DMS79 (cell line): ENCODE measurements around the gene FGF10.

ENCODE experiments used
- DNase-seq: peaks from one replicate; lab custom pipeline; 2025; lab: John Stamatoyannopoulos, UW

The FGF10 gene

DNA sequence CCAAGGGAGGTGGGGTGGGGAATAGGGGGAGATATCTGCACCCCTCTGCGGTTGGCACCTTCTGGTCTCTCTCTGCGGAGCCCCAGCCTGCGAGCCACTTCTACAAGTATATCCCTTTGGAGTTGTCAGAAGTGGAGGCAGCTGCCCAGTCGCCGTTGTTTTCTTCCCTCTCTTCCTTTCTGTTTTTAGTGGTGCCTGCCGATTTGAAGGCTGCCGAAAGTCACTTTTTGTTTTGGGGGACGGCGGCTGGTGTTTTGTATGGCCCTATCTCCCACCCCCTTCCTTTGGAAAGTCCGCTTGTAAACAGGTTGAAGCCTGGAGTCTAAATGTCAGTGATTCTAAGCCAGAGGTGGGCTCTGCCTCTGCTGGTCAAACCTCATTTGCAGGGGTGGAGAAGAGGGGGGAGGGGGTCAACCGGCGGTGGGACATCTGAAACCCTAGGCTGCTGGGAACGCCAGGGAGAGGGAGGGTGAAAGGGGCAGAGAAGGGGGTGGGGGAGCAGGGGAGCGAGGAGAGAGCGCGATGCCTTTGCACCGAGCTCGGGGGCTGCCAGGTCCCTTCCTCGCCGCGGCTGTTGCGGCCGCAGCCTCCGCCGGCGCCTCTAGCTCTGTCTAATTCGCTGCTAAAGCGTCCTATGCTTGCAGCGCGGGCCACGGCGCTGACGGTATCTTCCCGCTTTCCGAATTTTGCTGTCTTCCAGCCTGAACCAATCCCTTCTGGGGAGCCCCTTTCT lies at the start of gene FGF10:
TSS of gene FGF10 (minus strand) at position 331 of the 733 bp plus-strand sequence. CDS start 738 bp downstream, outside the sequence.
- DNase-seq: no peak

DNA sequence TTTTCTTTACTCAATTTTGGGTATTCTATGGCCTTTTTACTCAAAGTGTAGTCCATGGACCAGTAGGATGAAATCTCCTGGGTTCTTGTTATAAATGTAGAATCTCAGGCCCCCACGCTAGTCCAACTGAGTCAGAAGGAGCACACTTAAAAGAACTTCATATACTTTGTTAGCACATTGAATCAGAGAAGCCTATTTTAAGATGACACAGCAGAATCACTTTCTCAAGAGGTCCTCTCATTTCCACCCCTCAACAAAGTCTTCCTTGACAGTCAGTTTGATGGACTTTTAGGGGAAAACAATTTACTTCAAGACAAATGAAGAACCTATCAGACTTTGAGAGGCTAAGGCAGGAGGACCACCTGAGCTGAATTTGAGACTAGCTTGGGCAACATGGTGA lies 37.7 kb upstream of the FGF10 start:
- no peak for DNase-seq

DNA sequence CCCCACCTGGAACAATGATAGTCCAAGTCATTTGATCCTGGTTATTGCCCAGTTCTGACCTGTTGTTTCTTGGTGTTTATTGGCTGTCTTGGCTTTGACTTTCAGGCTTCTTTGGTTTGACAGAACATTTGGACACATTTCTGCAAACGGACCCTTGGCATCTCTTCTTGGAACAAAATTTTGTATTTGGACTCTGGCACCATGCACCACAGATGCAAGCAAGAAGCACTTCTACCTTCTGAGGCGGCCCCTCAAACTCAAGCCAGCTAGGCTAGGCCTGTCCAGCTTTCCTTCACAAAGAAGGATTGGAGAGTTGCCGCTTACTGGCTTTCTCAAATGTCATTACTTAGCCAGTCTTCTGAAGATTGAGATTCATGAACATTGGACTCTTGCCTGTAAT lies 23.1 kb upstream of the FGF10 start:
- DNase-seq: no peak

DNA sequence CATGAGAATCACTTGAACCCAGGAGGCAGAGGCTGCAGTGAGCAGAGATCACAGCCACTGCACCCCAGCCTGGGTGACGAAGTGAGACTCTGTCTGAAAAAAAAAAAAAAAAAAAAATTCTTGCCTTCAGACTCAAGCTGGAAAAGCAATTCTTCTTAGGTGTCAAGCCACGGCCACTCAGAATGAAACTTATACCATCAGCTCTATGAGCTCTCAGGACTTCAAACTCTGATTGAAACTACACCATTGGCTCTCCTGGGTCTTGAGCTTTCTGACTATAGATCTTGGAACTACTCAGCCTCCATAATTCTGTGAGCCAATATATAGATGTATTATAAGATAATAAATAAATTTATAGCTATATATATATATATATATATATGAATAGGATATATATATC lies 12.9 kb upstream of the FGF10 start:
- no peak for DNase-seq

DNA sequence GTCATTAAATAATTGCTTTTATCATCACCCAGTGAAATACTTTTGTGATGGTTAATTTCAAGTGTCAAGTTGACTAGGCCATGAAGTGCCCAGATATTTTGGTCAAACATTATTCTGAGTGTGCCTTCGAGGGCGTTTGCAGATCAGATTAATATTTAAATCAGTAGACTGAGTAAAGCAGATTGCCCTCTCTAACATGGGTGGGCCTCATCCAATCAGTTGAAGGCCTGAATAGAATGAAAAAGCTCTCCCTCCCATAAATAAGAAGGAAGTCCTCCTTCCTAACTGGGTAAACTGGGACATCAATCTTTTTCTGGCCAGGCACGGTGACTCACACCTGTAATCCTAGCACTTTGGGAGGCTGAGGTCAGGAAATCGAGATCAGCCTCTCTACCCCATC lies 12.4 kb upstream of the FGF10 start:
- no peak for DNase-seq

DNA sequence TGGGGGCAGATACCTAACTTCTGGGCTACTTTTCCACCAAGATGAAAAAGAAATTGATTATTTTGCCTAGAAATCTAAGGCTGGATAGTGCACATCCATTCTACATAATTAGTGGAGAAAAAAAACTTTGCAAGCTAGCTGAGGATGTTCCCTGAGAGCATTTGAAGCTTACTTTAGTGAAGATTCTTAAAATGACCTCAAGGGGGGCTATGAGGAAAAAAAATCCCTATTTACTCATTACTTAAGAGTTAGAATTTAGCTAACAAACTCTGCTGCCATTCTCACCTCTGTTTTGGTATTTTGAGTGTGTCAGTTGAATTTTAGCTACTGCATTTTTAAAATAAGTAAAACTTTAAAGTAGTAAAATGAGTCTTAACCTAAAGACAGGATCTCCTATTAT lies 9.2 kb upstream of the FGF10 start:
- no peak for DNase-seq

DNA sequence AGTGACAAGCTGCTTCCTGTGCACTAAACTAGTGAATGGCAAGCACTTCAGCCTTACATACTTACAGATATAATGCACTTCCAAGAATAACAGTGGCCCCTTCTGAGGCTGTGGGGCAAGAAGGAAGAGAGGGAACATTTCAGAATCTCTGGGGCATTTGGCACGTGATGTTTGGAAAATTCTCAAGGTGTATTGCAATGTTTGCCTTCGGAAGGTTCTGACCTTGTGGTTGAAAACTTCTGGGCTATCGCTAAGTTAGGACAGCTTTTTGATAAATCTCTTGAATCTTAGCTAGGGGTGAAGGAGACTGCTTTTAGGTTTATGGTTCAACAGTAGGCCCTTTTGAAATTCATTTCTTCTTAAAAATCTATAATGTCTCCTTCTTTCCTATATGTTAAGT lies 7.1 kb upstream of the FGF10 start:
- no peak for DNase-seq

DNA sequence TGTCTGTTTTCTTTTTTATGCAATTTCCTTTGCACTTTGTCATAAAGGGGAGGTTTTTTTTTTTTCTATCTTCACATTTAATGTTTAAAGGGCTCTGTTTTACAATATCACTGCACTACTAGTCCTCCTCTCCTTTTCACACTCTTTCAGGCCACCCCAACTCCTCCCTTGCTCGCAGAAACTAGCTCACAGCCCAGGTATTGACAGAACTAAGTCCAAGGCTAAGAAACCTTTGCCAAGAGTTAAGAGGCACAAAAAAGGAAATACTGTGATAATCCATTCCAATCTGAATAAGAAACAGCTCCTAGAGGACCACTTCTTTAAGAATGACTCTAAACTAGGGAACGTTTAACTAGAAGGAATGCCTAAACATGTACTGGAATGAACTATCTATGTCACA lies 1.1 kb upstream of the FGF10 start:
- DNase-seq: no peak

DNA sequence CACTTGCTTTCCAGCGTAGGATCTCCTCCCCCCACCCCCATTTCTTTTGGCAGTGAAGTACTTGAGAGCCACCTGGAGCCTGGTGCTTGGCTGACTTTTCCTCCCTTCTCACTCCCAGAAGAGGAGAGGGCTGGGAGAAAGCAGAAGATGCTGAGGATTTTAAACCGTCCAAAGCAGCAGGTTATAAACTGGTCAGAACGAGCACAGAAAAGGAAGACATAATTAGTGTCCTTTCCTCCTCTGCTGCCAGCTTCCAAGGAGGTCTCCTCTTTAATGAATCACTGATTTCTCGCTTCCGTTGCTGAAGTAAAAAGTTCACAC lies 563 bp upstream of the FGF10 start:
- no peak for DNase-seq

DNA sequence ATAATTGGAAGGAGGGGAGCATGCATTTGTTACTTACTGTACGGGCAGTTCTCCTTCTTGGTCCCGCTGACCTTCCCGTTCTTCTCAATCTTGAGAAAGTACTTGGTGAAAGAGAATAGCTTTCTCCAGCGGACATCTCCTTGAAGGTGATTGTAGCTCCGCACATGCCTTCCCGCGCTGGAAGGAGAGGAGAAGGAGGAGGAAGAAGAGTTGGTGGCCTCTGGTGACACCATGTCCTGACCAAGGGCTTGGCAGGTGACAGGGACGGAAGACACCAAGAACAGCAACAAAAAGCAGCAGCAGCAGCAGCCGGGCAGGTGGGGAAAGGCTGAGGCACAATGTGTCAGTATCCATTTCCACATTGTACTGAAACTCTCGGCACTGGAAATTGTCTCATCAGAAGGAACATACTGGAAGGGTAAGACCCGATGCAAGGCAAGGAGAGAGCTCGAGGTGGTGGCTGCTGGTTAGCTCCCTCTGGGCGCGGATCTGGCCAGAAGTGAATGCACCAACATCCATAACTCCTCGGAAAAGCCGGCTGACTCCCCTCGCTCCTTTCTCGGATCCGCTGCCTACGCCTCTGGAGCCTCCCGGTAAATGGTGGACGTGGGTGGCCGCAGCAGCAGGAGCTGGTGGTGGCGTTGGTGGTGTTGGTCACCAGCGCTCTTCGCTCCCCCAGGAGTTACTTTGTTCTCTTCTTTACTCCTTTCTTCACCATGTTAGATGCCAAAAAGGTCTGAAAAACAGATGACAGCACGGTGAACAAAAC lies 715 bp downstream of the FGF10 start:
- no peak for DNase-seq

DNA sequence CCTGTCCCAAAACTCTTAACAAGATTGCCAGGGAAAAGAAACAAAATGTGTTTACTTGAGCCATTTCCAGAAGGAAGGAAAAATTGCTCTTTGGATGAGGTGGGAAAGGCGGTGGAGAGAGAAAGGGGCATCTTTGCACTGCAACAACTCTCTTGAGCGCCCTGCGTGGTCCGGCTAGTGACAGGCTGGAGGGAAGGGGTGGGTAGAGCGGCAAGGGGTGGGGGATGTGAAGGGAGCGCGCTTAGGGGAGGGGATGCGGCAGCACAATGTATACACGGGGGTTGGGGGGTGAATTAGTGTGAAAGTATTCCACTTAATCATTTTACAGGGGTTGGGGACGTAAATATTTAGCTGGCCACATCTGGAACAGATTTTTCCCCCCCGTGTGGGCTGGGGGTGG lies 1.3 kb downstream of the FGF10 start:
- DNase-seq: no peak

DNA sequence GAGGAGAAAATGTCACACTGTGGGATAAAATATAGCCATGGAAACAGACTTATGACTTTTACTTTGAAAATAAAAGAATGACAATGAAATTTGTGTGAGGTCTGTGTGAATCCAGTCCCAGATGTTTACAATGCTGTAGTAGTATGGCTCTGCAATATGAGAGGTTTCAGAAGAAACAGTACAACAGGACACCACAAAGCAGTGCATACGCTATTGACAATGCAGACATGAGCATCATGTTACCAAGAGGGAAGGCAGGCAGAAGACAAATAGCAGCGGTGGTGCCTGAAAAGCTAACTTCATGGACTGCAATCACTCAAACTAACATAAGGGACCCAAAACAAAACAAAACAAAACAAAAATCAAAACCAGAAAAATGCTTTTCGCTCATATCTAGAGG lies 1.8 kb downstream of the FGF10 start:
- DNase-seq: no peak

DNA sequence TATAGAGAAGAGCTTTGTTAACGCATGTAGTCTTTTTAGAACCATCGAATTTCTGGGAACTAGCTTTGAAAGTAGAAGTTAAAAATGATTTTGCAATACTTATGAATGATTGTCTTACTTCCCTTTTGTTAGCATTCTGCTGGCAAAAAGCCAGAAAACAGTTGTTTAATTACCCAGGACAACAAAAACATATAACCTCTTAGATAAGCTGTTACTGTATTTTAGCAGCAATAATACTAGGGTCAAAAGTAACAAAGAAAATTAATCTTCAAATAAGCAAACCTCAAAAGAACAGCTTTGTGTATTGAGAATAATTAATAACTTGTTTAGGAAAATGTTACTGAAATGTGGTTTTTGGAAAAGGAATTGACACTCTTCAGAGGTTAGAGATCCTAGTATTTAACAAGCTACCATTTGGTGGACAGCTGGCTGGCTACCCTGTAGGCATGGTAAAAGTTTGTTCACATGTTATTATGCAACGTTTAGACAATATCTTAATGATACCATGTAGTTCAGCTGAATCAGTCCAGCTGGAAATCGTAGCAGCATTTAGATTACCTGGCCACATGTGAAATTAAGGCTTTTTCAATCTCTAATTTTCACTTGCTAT lies 3.8 kb downstream of the FGF10 start:
- no peak for DNase-seq

DNA sequence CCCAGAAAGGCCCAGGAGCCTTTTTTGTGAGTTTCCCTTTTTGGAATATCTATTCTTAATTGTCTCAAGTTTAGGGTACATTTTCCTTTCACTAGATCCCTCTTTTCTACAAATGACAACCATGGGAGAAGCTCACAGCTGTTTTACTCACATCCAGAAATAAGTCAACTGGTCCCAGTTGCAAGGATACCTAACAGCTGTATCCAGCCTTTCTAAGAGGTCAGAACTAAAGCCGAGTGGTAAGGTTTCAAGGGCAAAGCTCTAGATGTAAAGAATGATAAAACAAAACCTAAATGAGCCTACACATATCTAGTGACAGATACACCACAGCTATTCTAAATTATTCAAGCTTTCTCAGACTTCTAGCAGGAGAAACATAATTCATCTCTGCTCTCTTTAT lies 4.4 kb downstream of the FGF10 start:
- DNase-seq: no peak

DNA sequence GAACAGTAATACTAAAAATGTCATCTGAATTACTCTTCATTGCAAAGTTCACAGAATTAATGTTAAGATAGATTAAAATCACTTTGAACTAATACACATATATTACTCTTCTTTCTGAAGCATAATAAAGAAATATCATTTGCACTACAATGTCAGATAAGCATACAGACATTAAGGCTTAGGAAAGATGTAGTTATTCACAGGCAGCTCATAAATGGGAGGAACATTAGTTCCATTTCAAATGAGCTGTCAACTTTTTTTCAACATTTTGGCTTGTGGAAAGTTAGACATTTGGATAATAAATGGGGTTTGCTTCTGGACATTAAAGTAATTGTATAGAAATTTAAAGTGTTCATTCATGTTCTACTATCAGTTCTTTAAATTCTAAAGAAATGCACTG lies 6.3 kb downstream of the FGF10 start:
- no peak for DNase-seq

DNA sequence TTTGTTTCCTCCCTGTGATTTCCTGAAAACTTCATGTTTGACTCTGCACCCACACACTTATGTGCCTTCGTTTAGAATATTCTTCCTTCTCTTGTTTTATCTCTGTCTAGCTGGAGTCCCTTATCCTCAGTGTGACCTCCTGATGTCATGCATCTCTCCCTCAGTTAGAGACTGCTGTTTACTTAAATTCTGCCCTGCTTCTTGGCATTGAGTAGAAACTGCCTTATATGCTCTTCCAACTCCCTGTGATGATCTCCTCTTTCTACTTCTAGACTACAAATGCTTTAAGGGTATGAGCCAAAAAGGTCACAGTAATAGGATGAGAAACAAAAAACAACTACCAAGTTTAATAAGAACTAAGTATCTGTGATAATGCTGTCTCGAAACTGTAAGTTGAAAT lies 12.2 kb downstream of the FGF10 start:
- no peak for DNase-seq

DNA sequence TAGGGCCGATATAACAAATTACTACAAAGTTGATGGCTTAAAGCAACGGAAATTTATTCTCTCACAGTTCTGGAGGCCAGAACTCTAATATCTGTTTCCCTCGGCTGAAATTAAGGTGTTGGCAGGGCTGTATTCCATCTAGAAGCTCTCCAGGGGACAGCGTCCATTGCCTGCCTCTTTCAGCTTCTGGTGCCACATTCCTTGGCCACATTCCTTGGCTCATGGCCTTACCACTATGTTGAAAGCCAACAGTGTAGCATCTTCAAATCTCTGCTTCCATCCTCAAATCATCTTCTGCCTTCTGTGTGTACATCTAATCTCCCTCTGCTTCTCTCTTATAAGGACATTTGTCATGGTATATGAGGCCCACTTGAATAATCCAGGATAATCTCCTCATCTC lies 17.2 kb downstream of the FGF10 start:
- no peak for DNase-seq

DNA sequence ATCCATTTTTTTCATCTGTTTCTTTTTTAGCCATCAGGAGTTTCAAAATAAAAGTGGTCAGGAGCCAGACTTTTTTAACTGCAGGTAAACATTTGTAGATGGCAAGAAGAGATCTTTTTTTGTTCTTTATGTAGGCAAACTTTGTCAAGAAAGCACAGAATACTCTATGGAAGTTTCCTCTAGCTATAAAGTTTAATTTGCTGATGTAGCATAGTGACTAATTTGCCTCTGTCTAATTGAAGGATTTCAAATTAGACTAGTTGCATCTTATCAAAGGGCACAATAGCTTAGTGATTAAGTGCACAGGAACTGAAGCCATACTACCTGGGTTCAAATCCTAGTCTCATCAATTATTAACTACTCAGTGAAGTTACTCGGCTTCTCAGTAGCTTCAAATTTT lies 22.0 kb downstream of the FGF10 start:
- DNase-seq: no peak

DNA sequence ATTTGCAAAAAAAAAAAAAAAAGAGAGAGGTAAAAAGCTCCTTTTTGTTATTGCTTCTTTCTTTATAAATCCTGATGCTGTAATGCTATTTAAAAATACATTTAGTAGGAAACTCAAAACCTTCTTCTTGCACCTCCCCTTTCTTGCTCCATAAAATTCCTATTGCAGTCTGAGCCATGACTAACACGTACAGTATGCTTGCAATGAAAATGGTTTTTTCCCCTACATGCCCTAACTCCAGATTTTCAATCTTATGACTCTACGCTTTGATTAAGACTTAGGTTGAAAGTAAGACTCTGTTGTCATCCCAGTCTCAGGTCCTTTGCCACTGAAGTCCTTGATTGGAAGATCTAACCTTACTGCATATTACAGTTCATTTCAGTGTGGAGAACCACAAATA lies 23.9 kb downstream of the FGF10 start:
- DNase-seq: no peak

DNA sequence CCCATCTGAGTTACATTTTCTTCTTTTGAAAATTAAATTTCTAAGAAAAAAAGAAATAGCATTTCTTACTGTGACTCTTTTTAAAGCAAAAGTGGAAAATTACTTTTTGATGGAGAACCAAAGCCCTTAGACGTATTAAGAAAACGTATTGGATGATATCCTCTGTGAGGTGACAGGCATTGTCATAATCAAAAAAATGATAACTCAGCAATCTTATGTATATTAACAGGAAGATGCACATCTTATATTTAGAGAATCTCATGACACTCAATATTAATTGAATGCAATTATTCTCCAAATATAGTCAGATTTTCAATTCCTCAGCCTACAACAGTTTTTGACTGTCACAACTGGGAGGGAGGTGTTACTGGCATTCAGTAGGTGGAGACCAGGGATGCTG lies 25.1 kb downstream of the FGF10 start:
- DNase-seq: no peak

DNA sequence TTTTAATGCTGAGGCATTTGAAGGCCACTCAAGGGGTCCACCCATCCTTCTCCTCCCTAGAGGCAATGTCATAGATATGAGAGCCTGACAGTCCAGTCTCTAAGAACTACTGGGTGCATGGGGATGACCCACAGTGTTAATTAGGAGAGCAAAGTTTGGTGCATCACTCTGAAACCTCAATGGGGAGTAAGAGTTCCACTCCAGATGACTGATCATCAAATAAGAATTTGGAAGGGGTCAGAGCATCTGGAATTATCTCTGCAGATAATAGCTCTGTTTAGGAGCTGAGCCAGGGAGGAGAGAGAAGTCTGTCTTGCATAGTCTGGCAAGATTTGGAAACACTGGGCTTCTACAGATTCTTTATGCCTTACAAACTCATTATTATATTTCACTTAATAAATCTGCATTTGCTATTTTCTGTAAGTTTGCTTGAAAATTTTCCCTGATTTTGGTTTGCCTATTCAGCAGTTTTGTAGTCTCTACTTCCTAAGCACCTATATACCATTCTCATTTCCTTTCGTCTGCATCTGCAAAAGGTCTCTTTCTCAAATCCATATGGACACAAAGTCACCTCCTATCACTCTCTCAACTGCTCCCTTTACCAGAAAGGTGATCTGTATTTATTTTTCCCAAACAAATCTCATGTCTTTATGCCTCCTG lies 27.7 kb downstream of the FGF10 start:
- no peak for DNase-seq

DNA sequence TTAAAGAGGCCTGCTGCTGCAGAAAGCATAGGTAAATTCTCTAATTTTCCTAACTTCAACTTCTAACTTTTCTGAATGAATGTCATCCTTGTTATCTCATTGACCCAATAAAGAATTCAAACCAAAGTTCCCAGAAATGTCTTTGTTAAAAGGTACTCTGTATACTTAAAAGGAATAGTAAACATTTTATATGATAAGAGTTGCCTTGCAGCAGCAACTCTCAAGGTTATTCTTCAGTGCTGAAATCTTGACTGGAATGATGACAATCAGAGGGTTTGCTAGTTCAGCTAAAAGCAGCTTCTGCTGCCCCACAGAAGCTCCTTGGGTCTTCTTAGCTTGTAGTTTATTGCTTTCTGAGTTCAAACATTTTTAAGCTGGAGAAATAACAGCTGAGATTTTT lies 28.3 kb downstream of the FGF10 start:
- DNase-seq: no peak

DNA sequence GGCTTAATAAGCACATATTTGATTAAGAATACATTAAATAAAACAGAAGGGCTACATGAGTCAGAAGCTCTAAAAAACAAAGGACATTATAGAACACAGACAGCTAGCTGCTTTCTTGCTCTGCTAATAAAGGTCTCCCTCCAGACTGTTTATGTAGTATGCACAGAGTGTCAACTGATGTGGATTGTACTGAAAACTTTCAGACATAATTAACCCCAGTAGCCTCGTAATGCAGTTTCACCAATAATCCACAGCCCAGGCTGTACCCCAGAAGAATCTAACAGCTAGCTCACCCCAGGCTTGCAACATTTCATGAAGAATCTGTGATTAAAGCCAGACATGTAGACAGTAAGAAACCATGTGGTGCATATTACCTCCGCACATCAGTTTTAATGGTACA lies 30.8 kb downstream of the FGF10 start:
- no peak for DNase-seq
